A549 (cell line): ENCODE data around the gene ACAT2. TPM values are rescaled to one million over a fixed set of nuclear protein-coding genes. Genes with fewer than 3 reads are reported as not detected.

Experiments used
- CEBPB ChIP-seq, 2 experiments: fragments of >200 bp in 1 of 2; sonication (Bioruptor Twin) in 1 of 2; formaldehyde crosslinking in 1 of 2; IDR thresholded peaks; 2 replicates each; pipeline ENCODE4 v1.6.1; 2012 to 2016
- CHD2 ChIP-seq: fragments of 150-350 bp; IDR thresholded peaks from 2 replicates; pipeline ENCODE4 v1.6.1; 2014; ENCODE audit warnings: low read length; ENCODE audit not compliant: partially characterized antibody
- ELK1 ChIP-seq: fragments of 150-350 bp; IDR thresholded peaks from 2 replicates; pipeline ENCODE4 v1.6.1; 2014; ENCODE audit warnings: low read depth, mild to moderate bottlenecking, low read length
- EP300 ChIP-seq, 2 experiments: fragments of >200 bp; sonication (Bioruptor Twin); formaldehyde crosslinking; IDR thresholded peaks; 2 replicates in 1 of 2; 3 replicates in 1 of 2; pipeline ENCODE4 v1.6.1; 2016 to 2017
- HEYL ChIP-seq: fragments of 250-450 bp; sonication (Bioruptor Pico); IDR thresholded peaks from 2 replicates; pipeline ENCODE4 v1.8.0; 2021; ENCODE audit warnings: mild to moderate bottlenecking, moderate library complexity
- HMGXB4 ChIP-seq: fragments of 250-450 bp; sonication (Bioruptor Pico); IDR thresholded peaks from 2 replicates; pipeline ENCODE4 v1.5.0; 2021; ENCODE audit warnings: mild to moderate bottlenecking, moderate library complexity, borderline replicate concordance
- HOXB5 ChIP-seq: fragments of 250-450 bp; sonication (Bioruptor Pico); IDR thresholded peaks from 2 replicates; pipeline ENCODE4 v1.5.0; 2020; ENCODE audit warnings: mild to moderate bottlenecking, moderate library complexity
- JUNB ChIP-seq: fragments of >200 bp; sonication (Bioruptor Twin); formaldehyde crosslinking; IDR thresholded peaks from 2 replicates; pipeline ENCODE4 v1.6.1; 2016
- MAFK ChIP-seq: fragments of 450-650 bp; IDR thresholded peaks from 2 replicates; pipeline ENCODE4 v1.6.1; 2014; ENCODE audit not compliant: partially characterized antibody
- MAX ChIP-seq: IDR thresholded peaks from 2 replicates; pipeline ENCODE4 v1.6.1; 2012
- MAZ ChIP-seq: fragments of 150-350 bp; IDR thresholded peaks from 2 replicates; pipeline ENCODE4 v1.6.1; 2014; ENCODE audit warnings: antibody characterized with exemption, low read depth, low read length, borderline replicate concordance
- MYC ChIP-seq: IDR thresholded peaks from 2 replicates; pipeline ENCODE4 v1.6.1; 2012; ENCODE audit warnings: mild to moderate bottlenecking, inconsistent platforms, low read length, improper control_type of control experiment, borderline replicate concordance
- NFE2L2 ChIP-seq: fragments of 150-350 bp; conservative IDR thresholded peaks from 2 replicates; pipeline ENCODE4 v1.6.1; 2014; ENCODE audit warnings: low read length
- NPAS2 ChIP-seq: fragments of 250-450 bp; sonication (Bioruptor Pico); IDR thresholded peaks from 2 replicates; pipeline ENCODE4 v1.8.0; 2022; ENCODE audit warnings: mild to moderate bottlenecking, moderate library complexity, borderline replicate concordance
- PHF8 ChIP-seq: fragments of 200-600 bp; sonication (generic); IDR thresholded peaks from 2 replicates; pipeline ENCODE4 v1.6.1; 2016; ENCODE audit warnings: low read depth, mild to moderate bottlenecking, antibody characterized with exemption, moderate library complexity, borderline replicate concordance
- POLR2AphosphoS2 ChIP-seq: conservative IDR thresholded peaks from 2 replicates; pipeline ENCODE4 v1.6.1; 2012; ENCODE audit warnings: low read length, improper control_type of control experiment, inconsistent platforms
- RARB ChIP-seq: fragments of 250-450 bp; sonication (Bioruptor Pico); IDR thresholded peaks from 2 replicates; pipeline ENCODE4 v1.8.0; 2021; ENCODE audit warnings: mild to moderate bottlenecking, moderate library complexity
- RCOR1 ChIP-seq: fragments of 150-350 bp; IDR thresholded peaks from 2 replicates; pipeline ENCODE4 v1.6.1; 2014; ENCODE audit warnings: antibody characterized with exemption, low read length, low read depth
- RFX5 ChIP-seq: fragments of 450-650 bp; IDR thresholded peaks from 2 replicates; pipeline ENCODE4 v1.7.1; 2014; ENCODE audit warnings: antibody characterized with exemption, mild to moderate bottlenecking, moderate library complexity
- RNF2 ChIP-seq: fragments of 200-600 bp; sonication (generic); IDR thresholded peaks from 2 replicates; pipeline ENCODE4 v1.6.1; 2016; ENCODE audit warnings: low read depth, mild to moderate bottlenecking, antibody characterized with exemption, moderate library complexity, borderline replicate concordance
- SMC3 ChIP-seq: fragments of >200 bp; sonication (Bioruptor Twin); formaldehyde crosslinking; IDR thresholded peaks from 3 replicates; pipeline ENCODE4 v1.6.1; 2018; ENCODE audit warnings: inconsistent platforms
- SREBF2 ChIP-seq: fragments of 450-650 bp; IDR thresholded peaks from 2 replicates; pipeline ENCODE4 v1.6.1; 2014; ENCODE audit warnings: mild to moderate bottlenecking, moderate library complexity
- TFCP2L1 ChIP-seq: fragments of 250-450 bp; sonication (Bioruptor Pico); IDR thresholded peaks from 2 replicates; pipeline ENCODE4 v1.5.0; 2021; ENCODE audit warnings: mild to moderate bottlenecking
- ZC3H11A ChIP-seq: fragments of 450-650 bp; IDR thresholded peaks from 2 replicates; pipeline ENCODE4 v1.6.1; 2014; ENCODE audit warnings: antibody characterized with exemption, mild to moderate bottlenecking
- ZFP36 ChIP-seq: fragments of 450-650 bp; IDR thresholded peaks from 2 replicates; pipeline ENCODE4 v1.6.1; 2014; ENCODE audit warnings: borderline replicate concordance; ENCODE audit not compliant: partially characterized antibody
- ZSCAN20 ChIP-seq: fragments of 250-450 bp; sonication (Bioruptor Pico); IDR thresholded peaks from 2 replicates; pipeline ENCODE4 v1.8.0; 2022; ENCODE audit warnings: mild to moderate bottlenecking, moderate library complexity
- polyA plus RNA-seq, 4 experiments: library from polyadenylated mRNA; depleted of rRNA in 3 of 4; stranded (reverse); fragments of >200 nt; fragmentation: RNase III in 1 of 4; extraction: RNeasy Plus Mini Kit Qiagen cat#74134 plus additional on column Dnase treatment in 1 of 4; gene quantifications; 2 replicates in 3 of 4; 3 replicates in 1 of 4; pipeline ENCODE4 v1.2.3, GENCODE V29; 2011 to 2017
- TF ChIP-seq, protein P1 (sequence below): fragments of 450-650 bp; IDR thresholded peaks from 2 replicates; pipeline ENCODE4 v1.6.1; 2014; ENCODE audit warnings: antibody characterized with exemption

ACAT2 gene
- polyA plus RNA-seq, 2 of the 4 experiments (the other 2 are of a cell fraction): 44.7 to 45.5 TPM

- TF ChIP-seq, protein P1, sequence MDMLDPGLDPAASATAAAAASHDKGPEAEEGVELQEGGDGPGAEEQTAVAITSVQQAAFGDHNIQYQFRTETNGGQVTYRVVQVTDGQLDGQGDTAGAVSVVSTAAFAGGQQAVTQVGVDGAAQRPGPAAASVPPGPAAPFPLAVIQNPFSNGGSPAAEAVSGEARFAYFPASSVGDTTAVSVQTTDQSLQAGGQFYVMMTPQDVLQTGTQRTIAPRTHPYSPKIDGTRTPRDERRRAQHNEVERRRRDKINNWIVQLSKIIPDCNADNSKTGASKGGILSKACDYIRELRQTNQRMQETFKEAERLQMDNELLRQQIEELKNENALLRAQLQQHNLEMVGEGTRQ: no peak
- TF ChIP-seq HEYL (CRISPR knock-in tag) (no peak), NFE2L2 (no peak), MYC (no peak), EP300 (IDR thresholded peaks at IDR 0.05) (no peak), ZC3H11A (no peak), ELK1 (no peak), HOXB5 (CRISPR knock-in tag) (no peak), RCOR1 (no peak), CHD2 (no peak), JUNB (no peak), RARB (CRISPR knock-in tag) (no peak), PHF8 (peak; percentile 54; the same call in 1 of the 2 replicates), MAX (peak; percentile 49), MAZ (no peak), SMC3 (no peak), ZSCAN20 (CRISPR knock-in tag) (no peak), CEBPB (IDR thresholded peaks at IDR 0.05) (peak in 1 of 2 experiments; percentile 68; a peak in 2 of 4 replicates), TFCP2L1 (CRISPR knock-in tag) (no peak), NPAS2 (no peak), POLR2AphosphoS2 (no peak), RFX5 (no peak), RNF2 (no peak), ZFP36 (no peak), HMGXB4 (CRISPR knock-in tag) (no peak), MAFK (no peak), SREBF2 (no peak)
Observed at GRCh38 chr6:159790149-159790955, 28.5 kb downstream of the ACAT2 start, which contains the start of gene MRPL18 (continued).
